Brain microvascular endothelial cell (primary cell): ENCODE measurements around the gene NBAS.
A peak's percentile ranks its signal among the peaks of the same experiment; 100 is the strongest.

Experiments
- DNase-seq: peaks from one replicate; pipeline ENCODE4 v3.0.0-alpha.2; 2020
- H3K27ac ChIP-seq: fragments of 250-450 bp; sonication (Bioruptor Pico); 2 replicates; pipeline ENCODE4 v1.5.1; 2020; ENCODE audit warnings: mild to moderate bottlenecking, moderate library complexity
- H3K27me3 ChIP-seq: fragments of 250-450 bp; sonication (Bioruptor Pico); replicated peaks from 2 replicates; pipeline ENCODE4 v1.5.1; 2020; ENCODE audit warnings: mild to moderate bottlenecking
- H3K36me3 ChIP-seq: fragments of 250-450 bp; sonication (Bioruptor Pico); replicated peaks from 2 replicates; pipeline ENCODE4 v1.5.1; 2020; ENCODE audit warnings: mild to moderate bottlenecking
- H3K4me3 ChIP-seq: 2 replicates; pipeline ENCODE4 v1.5.1; 2011; ENCODE audit warnings: low read depth, mild to moderate bottlenecking, control low read depth, low read length, moderate library complexity
- in situ Hi-C: cut with HindIII; loops from 2 replicates; pipeline ENCODE4 v1.10.0; 2017; ENCODE audit warnings: low sequenced_read_pairs, low pct_ligation_motif_present
- TF ChIP-seq, protein P1 (sequence below): IDR thresholded peaks from 2 replicates; pipeline ENCODE4 v1.5.1; 2011; ENCODE audit warnings: low read depth, mild to moderate bottlenecking, moderate library complexity, low read length, control low read depth, inconsistent platforms; ENCODE audit errors: missing control alignments

NBAS gene

DNA sequence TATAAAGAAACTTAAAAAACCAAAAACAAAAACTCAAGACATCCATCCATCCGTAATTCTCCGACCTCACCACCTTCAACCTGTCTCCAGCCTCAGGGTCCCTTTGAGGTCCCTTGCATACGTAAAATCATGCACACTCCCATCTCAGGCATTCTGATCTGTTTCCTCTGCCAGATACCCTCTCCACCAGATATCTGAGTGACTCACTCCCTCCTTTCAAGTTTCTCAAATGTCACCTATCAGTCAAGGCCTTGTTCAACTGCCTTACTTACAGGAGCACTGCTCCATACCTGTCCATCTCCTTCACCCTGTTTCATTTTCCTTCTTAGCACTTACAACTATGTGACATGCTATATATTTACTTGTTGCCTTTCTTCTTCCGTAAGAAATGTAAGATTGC is 369.3 kb downstream of the NBAS start:
- Histone ChIP-seq H3K27ac (no peak overlapping the region), H3K36me3 (no peaks in the 10 kb centered on the region), H3K27me3 (no peaks in the 10 kb centered on the region), H3K4me3 (no peak overlapping the region)
- in situ Hi-C loops, result no loop called here
- TF ChIP-seq, protein P1, sequence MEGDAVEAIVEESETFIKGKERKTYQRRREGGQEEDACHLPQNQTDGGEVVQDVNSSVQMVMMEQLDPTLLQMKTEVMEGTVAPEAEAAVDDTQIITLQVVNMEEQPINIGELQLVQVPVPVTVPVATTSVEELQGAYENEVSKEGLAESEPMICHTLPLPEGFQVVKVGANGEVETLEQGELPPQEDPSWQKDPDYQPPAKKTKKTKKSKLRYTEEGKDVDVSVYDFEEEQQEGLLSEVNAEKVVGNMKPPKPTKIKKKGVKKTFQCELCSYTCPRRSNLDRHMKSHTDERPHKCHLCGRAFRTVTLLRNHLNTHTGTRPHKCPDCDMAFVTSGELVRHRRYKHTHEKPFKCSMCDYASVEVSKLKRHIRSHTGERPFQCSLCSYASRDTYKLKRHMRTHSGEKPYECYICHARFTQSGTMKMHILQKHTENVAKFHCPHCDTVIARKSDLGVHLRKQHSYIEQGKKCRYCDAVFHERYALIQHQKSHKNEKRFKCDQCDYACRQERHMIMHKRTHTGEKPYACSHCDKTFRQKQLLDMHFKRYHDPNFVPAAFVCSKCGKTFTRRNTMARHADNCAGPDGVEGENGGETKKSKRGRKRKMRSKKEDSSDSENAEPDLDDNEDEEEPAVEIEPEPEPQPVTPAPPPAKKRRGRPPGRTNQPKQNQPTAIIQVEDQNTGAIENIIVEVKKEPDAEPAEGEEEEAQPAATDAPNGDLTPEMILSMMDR, result no peak
- DNase-seq, result no peak

DNA sequence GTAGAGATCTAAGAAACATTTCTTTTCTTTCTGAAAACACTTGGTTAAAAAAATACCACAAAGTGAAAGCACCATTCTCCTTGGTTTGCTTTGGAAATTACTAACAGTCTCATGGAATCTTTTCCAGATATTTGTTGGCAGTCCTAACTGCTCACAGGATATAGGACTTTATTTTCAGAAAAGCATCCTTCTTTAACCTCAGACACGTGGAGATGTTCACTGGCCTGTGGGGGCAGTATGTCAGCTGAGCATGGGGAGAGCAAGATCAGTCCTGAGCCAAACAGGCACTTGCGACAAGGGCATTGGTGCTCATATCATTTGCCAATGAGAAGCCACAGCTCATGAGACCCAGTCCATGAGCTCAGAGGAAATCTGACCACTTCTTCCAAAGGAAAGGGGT is 371.9 kb downstream of the NBAS start:
- in situ Hi-C loops, result no loop called here
- TF ChIP-seq, protein P1, result peak; percentile 27
- no peaks in the 10 kb centered on the region for H3K27me3 ChIP-seq
- no peak overlapping the region for H3K4me3 ChIP-seq
- H3K36me3 ChIP-seq, result no peaks in the 10 kb centered on the region
- H3K27ac ChIP-seq, result no peak overlapping the region
- no peak for DNase-seq

- TF ChIP-seq, protein P1, result no peak
- Histone ChIP-seq H3K27me3 (no peaks in the 10 kb centered on the region), H3K36me3 (no peaks in the 10 kb centered on the region), H3K27ac (no peak overlapping the region), H3K4me3 (no peak overlapping the region)
- no peak for DNase-seq
- in situ Hi-C loops, result no loop called here
These were observed 373.4 kb downstream of the NBAS start for GRCh38 chr2:15187702-15188101.

DNA sequence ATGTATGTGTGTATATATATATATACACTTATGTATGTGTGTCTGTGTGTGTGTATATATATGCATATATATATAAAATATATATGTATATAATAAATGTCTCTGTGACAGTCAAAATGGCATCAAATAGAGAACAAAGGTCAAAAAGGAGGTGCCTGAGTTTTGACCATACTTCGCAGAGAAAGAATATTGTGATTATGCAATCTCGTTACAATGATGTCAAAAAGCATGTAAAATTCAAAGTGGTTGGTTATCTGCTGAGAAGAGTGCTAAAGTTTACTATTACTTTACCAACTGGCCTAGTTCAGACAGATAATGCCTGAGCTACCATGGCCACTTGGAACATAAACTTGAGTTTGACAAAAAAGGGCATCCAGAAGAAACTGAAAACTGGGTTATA is 375.0 kb downstream of the NBAS start:
- no peaks in the 10 kb centered on the region for H3K36me3 ChIP-seq

GRCh38 chr2:15184491-15184890 is 376.6 kb downstream of the NBAS start:
- no peaks in the 10 kb centered on the region for H3K36me3 ChIP-seq
- no peak overlapping the region for H3K4me3 ChIP-seq
- TF ChIP-seq, protein P1, result no peak
- in situ Hi-C loops, result no loop called here
- H3K27ac ChIP-seq, result no peak overlapping the region
- no peak for DNase-seq
- no peaks in the 10 kb centered on the region for H3K27me3 ChIP-seq

More for the DNA sequence above, 375.0 kb downstream of the NBAS start:
- no peak for DNase-seq
- H3K4me3 ChIP-seq, result no peak overlapping the region
- in situ Hi-C loops, result no loop called here
- TF ChIP-seq, protein P1, result no peak
- no peak overlapping the region for H3K27ac ChIP-seq
- H3K27me3 ChIP-seq, result no peaks in the 10 kb centered on the region

DNA sequence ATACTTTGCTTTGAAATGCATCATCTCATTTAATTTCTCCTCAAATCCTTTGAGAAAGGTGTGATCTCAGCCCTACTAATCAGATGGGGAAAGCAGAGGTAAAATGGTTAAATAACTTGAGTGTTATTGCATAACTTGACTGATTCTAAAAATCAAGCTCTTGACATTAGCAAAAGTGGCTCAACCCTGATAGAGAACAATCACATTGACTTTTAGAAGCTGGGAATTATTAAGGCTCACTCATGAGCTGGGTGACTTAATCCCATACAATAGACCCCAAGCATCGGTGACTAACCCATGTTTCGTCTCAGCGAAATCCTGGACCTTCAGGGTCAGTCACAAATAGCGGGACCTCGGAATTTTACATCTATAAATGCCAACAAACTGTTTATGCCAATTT is 378.9 kb downstream of the NBAS start:
- Histone ChIP-seq H3K27me3 (no peaks in the 10 kb centered on the region), H3K4me3 (no peak overlapping the region), H3K27ac (no peak overlapping the region), H3K36me3 (no peaks in the 10 kb centered on the region)
- in situ Hi-C loops, result no loop called here
- TF ChIP-seq, protein P1, result no peak
- no peak for DNase-seq
